Effector memory CD4-positive, alpha-beta T cell (primary cell): ENCODE measurements around the gene SUV39H1.

ENCODE experiments used
- DNase-seq, 3 donors: peaks; one replicate each; pipeline ENCODE4 v3.0.0-alpha.2; 2020
- H3K27ac ChIP-seq: 2 replicates; pipeline ENCODE4 v1.7.0; 2013; ENCODE audit warnings: mild to moderate bottlenecking, low read length, moderate library complexity; ENCODE audit not compliant: insufficient read depth, poor library complexity, severe bottlenecking
- H3K27me3 ChIP-seq: replicated peaks from 2 replicates; pipeline ENCODE4 v1.7.0; 2013; ENCODE audit warnings: mild to moderate bottlenecking, low read length; ENCODE audit not compliant: insufficient read depth, control insufficient read depth, poor library complexity, severe bottlenecking
- H3K36me3 ChIP-seq: 2 replicates; pipeline ENCODE4 v1.7.0; 2013; ENCODE audit warnings: mild to moderate bottlenecking, low read length, moderate library complexity; ENCODE audit not compliant: control insufficient read depth, insufficient read depth
- H3K4me1 ChIP-seq: 2 replicates; pipeline ENCODE4 v1.7.0; 2013; ENCODE audit warnings: low read length, mild to moderate bottlenecking; ENCODE audit not compliant: control insufficient read depth, insufficient read depth, poor library complexity, severe bottlenecking
- H3K4me3 ChIP-seq: 2 replicates; pipeline ENCODE4 v1.7.0; 2013; ENCODE audit warnings: low read length, low read depth, mild to moderate bottlenecking; ENCODE audit not compliant: insufficient read depth, poor library complexity, severe bottlenecking
- H3K9me3 ChIP-seq: 2 replicates; pipeline ENCODE4 v1.7.0; 2013; ENCODE audit warnings: mild to moderate bottlenecking, low read length, moderate library complexity; ENCODE audit not compliant: control insufficient read depth

Gene SUV39H1

DNA sequence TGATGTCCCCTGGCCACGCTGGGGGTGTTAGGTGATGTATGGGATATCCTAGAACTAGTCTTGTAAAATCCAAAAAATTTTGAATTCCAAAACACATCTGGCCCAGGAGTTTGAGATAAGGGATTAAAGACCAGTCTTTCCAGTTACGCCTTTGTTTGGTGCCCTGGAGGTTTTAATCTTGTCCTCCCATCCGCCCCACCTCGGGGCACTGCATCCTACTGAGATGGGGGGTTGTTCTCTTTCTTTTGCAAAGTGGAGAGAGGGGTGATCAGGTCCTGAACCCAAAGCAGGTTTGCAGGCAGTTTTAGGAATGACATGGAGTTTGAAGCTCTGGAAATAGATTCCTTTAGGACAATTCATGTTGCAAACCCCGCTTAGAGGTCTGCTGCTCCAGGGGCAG is 1.8 kb downstream of the SUV39H1 start:
- no peak overlapping the region for H3K4me3 ChIP-seq
- no peak overlapping the region for H3K27ac ChIP-seq
- H3K27me3 ChIP-seq, result no peaks in the 10 kb centered on the region
- no peak for DNase-seq
- H3K36me3 ChIP-seq, result peaks cover 4% of the 10 kb centered on the region
- peaks cover 4% of the 10 kb centered on the region for H3K4me1 ChIP-seq
- H3K9me3 ChIP-seq, result no peaks in the 10 kb centered on the region

GRCh38 chrX:48700246-48700645 is 3.7 kb downstream of the SUV39H1 start:
- Histone ChIP-seq H3K27me3 (no peaks in the 10 kb centered on the region), H3K4me3 (no peak overlapping the region), H3K9me3 (no peaks in the 10 kb centered on the region), H3K27ac (no peak overlapping the region), H3K36me3 (peaks cover 9% of the 10 kb centered on the region), H3K4me1 (peaks cover 4% of the 10 kb centered on the region)
- DNase-seq, result no peak

DNA sequence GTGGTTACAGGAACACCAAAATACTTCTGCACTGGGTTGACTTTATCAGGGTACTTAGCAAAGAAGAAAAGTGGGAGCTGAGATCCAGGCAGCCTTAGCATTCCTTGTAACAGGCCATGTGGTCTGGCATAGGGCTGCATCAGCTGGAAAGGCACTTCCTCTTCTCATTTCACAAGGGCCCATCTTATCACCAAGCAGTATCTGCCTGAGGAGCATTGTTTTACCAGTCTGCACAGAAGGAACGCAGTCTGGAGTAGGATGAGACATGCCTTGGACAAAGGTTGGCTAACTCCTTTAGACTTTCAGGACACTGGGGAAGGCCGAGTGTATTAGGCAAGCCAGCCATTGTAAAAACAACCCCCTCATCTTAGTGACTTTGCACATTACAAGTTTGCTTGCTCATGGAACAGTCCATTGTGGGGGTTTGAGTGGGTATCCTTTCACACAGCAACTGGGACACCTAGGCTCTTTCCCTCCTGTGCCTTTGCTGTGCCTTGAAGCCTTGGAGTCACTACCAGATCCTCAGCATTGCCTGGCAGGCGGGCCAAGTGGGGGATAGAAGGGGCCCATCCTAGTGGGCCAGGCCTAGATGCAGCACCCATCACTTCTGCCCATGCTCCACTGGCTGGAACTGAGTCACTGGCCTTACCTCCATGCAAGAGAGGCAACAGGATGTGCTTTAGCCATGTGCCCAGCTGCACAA is 4.6 kb downstream of the SUV39H1 start:
- no peaks in the 10 kb centered on the region for H3K4me1 ChIP-seq
- no peak overlapping the region for H3K27ac ChIP-seq
- no peaks in the 10 kb centered on the region for H3K27me3 ChIP-seq
- H3K36me3 ChIP-seq, result peaks cover 9% of the 10 kb centered on the region
- no peaks in the 10 kb centered on the region for H3K9me3 ChIP-seq
- H3K4me3 ChIP-seq, result no peak overlapping the region
- no peak for DNase-seq

- no peak for DNase-seq
- Histone ChIP-seq H3K27me3 (no peaks in the 10 kb centered on the region), H3K4me1 (no peaks in the 10 kb centered on the region), H3K27ac (no peak overlapping the region), H3K9me3 (no peaks in the 10 kb centered on the region), H3K4me3 (no peak overlapping the region), H3K36me3 (peaks cover 15% of the 10 kb centered on the region)
Observed at GRCh38 chrX:48702032-48702431, 5.5 kb downstream of the SUV39H1 start.

DNA sequence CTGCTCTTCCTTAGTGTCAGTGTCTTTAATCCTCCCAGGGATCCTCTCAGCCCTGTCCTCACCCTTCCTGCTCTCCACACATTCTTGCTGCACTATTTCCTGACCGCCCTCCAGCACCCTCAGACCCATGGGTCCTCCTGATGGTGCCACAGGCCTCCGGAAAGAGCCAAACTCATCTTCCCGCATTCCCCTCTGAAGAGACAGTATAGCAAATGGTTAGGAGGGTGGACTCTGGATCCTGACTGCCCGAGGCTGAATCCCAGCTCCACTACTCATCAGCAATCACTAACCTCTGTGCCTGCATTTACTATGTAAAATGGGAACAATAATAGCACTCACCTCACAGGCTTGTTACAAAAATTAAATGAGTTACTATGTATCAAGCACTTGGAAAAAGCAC is 6.2 kb downstream of the SUV39H1 start:
- Histone ChIP-seq H3K9me3 (no peaks in the 10 kb centered on the region), H3K27ac (no peak overlapping the region), H3K4me1 (no peaks in the 10 kb centered on the region), H3K4me3 (no peak overlapping the region), H3K27me3 (no peaks in the 10 kb centered on the region), H3K36me3 (peaks cover 22% of the 10 kb centered on the region)
- DNase-seq, result no peak

- Histone ChIP-seq H3K4me3 (no peak overlapping the region), H3K36me3 (peaks cover 24% of the 10 kb centered on the region), H3K27ac (no peak overlapping the region), H3K27me3 (no peaks in the 10 kb centered on the region), H3K9me3 (no peaks in the 10 kb centered on the region), H3K4me1 (no peaks in the 10 kb centered on the region)
- no peak for DNase-seq
Observed at GRCh38 chrX:48703228-48703627, 6.7 kb downstream of the SUV39H1 start.

DNA sequence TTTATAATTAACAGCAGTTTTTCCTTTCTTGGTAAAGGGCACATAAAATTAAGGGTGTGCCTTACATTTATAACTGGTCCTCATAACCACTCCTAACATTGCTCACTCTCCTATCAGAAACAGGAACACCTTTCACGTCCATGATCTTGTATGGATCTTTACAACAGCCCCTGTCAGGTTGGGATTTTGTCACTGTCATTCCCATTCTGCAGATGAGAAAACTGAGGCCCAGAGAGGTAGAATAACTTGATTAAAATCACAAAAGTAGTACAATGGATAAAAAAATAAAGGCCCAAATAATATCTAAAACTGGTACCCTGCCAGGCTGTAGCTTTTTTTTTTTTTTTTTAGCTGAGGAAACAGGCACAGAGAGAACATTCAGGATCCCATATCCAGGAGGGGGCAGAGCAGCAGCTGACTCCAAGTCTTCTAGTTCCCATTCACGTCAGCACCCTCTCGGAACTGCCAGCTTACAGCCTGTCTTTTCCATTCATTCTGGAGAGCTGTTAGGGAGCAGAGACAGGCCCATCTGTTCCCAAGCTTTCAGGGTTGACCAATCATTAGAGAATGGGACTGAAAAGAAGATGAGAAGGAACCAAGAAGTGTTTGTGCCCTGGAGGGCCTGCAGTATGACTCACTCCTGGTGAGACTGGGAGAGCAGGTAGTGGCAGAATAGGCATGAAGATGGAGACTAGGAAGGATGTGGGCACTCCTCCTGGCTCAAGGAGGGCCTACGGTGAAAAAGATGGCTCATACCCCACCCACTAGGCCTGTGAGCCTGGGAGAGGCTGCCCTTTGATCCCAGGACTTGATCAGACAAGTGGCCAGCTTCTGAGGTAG is 7.3 kb downstream of the SUV39H1 start:
- no peak overlapping the region for H3K27ac ChIP-seq
- no peaks in the 10 kb centered on the region for H3K9me3 ChIP-seq
- H3K4me3 ChIP-seq, result no peak overlapping the region
- H3K27me3 ChIP-seq, result no peaks in the 10 kb centered on the region
- peaks cover 24% of the 10 kb centered on the region for H3K36me3 ChIP-seq
- no peak for DNase-seq
- H3K4me1 ChIP-seq, result no peaks in the 10 kb centered on the region

GRCh38 chrX:48705871-48706270 is 9.3 kb downstream of the SUV39H1 start:
- no peak for DNase-seq
- H3K4me1 ChIP-seq, result peaks cover 5% of the 10 kb centered on the region
- H3K9me3 ChIP-seq, result no peaks in the 10 kb centered on the region
- H3K36me3 ChIP-seq, result peaks cover 20% of the 10 kb centered on the region
- no peaks in the 10 kb centered on the region for H3K27me3 ChIP-seq
- H3K4me3 ChIP-seq, result no peak overlapping the region
- no peak overlapping the region for H3K27ac ChIP-seq

DNA sequence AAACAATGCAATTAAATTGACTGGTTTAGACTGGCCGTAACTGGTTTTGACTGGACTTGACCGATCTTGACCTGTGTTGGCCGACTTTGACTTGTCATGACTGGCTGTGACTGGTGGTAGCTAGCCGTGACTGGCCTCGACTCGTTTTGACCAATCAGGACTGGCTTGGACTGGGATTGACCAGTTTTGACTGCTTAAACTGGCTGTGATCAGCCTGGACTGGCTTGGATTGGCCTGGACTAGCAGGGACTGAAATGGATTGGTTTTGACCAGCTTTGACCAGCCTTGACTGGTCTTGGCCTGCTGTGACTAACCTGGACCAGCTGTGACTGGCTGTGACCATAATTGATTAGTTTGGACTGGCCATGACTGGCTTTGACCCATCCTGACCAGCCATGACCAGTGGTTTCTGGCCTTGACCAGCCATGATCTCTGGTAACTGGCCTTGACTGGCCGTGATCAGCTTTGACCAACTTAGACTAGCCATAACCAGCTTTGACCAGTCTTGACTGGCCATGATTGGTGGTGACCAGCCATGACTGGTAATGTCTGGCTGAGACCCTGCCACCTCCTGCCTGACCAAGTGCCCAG is 13.1 kb downstream of the SUV39H1 start:
- no peak overlapping the region for H3K4me3 ChIP-seq
- no peak overlapping the region for H3K27ac ChIP-seq
- H3K36me3 ChIP-seq, result peaks cover 14% of the 10 kb centered on the region
- no peaks in the 10 kb centered on the region for H3K9me3 ChIP-seq
- DNase-seq, result no peak
- H3K4me1 ChIP-seq, result peaks cover 25% of the 10 kb centered on the region
- no peaks in the 10 kb centered on the region for H3K27me3 ChIP-seq
